OCI-LY3 (cell line): ENCODE measurements around the gene INTS1.

ENCODE experiments used
- H2AFZ ChIP-seq: fragments of 200-600, 300-600 bp; shearing (Covaris generic); 2 replicates; pipeline ENCODE4 v1.6.0; 2014; ENCODE audit warnings: antibody characterized with exemption, low read depth, low read length
- H3K27ac ChIP-seq: fragments of 200-600, 300-600 bp; sonication (generic); 2 replicates; pipeline ENCODE4 v1.5.1; 2014; ENCODE audit warnings: mild to moderate bottlenecking, low read length, moderate library complexity, mixed read lengths
- H3K27me3 ChIP-seq: fragments of 200-600, 300-600 bp; sonication (generic); 2 replicates; pipeline ENCODE4 v1.6.1; 2014; ENCODE audit warnings: low read depth, low read length, mixed read lengths
- H3K36me3 ChIP-seq: fragments of 200-600, 300-600 bp; sonication (generic); replicated peaks from 2 replicates; pipeline ENCODE3; 2014; ENCODE audit warnings: low read depth, low read length, mixed read lengths
- H3K4me1 ChIP-seq: fragments of 300-600, 200-600 bp; sonication (generic); 2 replicates; pipeline ENCODE4 v1.6.1; 2014; ENCODE audit warnings: low read length, mixed read lengths
- H3K4me2 ChIP-seq: fragments of 200-600, 300-600 bp; sonication (generic); 2 replicates; pipeline ENCODE4 v1.6.1; 2014; ENCODE audit warnings: low read length, mixed read lengths
- H3K4me3 ChIP-seq: fragments of 300-600, 200-600 bp; sonication (generic); 2 replicates; pipeline ENCODE4 v1.5.1; 2014; ENCODE audit warnings: antibody characterized with exemption, mild to moderate bottlenecking, low read length, moderate library complexity
- H3K79me2 ChIP-seq: fragments of 300-600, 200-600 bp; shearing (Covaris generic); 2 replicates; pipeline ENCODE4 v1.6.1; 2014; ENCODE audit warnings: mild to moderate bottlenecking, low read length, mixed read lengths
- H3K9ac ChIP-seq: fragments of 300-600, 200-600 bp; shearing (Covaris generic); 2 replicates; pipeline ENCODE4 v1.6.0; 2014; ENCODE audit warnings: mild to moderate bottlenecking, low read length, moderate library complexity
- H3K9me3 ChIP-seq: fragments of 200-600, 300-600 bp; shearing (Covaris generic); 2 replicates; pipeline ENCODE4 v1.6.1; 2014; ENCODE audit warnings: low read length, mixed read lengths; ENCODE audit not compliant: insufficient read depth
- H4K20me1 ChIP-seq: fragments of 200-600, 300-600 bp; sonication (generic); 2 replicates; pipeline ENCODE4 v1.6.1; 2016; ENCODE audit warnings: low read length, mixed read lengths; ENCODE audit not compliant: insufficient read depth
- CTCF ChIP-seq: fragments of 200-600, 300-600 bp; sonication (generic); IDR thresholded peaks from 2 replicates; pipeline ENCODE4 v1.5.1; 2014; ENCODE audit warnings: antibody characterized with exemption, low read length, low read depth
- EZH2phosphoT487 ChIP-seq: fragments of 200-600 bp; shearing (Covaris generic); IDR thresholded peaks from 2 replicates; pipeline ENCODE4 v1.6.1; 2018; ENCODE audit warnings: antibody characterized with exemption, mixed run types, low read depth

The INTS1 gene

GRCh38 chr7:1514995-1515401, 10.8 kb upstream of the INTS1 start:
- Histone ChIP-seq H3K27ac (no peak overlapping the region), H4K20me1 (no peaks in the 10 kb centered on the region), H3K27me3 (no peaks in the 10 kb centered on the region), H3K79me2 (no peaks in the 10 kb centered on the region), H3K4me1 (no peaks in the 10 kb centered on the region), H3K9me3 (no peaks in the 10 kb centered on the region), H3K9ac (no peak overlapping the region), H3K36me3 (no peaks in the 10 kb centered on the region), H3K4me2 (no peak overlapping the region), H3K4me3 (no peak overlapping the region), H2AFZ (no peak overlapping the region)
- no peak for TF ChIP-seq EZH2phosphoT487
- no peak for TF ChIP-seq CTCF

- TF ChIP-seq CTCF: no peak
- no peak for TF ChIP-seq EZH2phosphoT487
- H3K27ac ChIP-seq: no peak overlapping the region
Measured at GRCh38 chr7:1514407-1514806, 10.2 kb upstream of the INTS1 start.

DNA sequence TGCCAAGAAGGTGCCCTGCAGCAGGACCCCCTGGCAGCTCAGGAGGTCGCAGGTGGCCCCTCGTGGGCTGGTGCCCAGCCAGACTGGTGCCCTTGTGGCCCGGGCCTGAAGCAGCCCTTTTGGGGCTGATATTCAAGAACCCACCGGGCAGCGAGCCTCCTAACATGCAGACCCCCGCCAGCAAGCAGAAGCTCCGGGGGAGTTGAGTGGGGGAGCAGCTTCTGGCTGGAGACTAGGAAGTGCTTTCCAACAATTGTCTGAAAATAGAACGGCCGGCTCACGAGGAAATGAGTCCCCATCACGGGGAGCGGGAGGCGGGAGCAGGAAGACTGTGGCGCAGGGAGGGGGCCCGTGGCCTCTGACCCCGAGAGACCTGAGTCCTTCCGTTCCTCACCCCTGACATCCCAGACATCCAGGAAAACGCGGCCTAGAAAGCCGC, 9.5 kb upstream of the INTS1 start:
- no peak overlapping the region for H3K9ac ChIP-seq
- H4K20me1 ChIP-seq: no peaks in the 10 kb centered on the region
- no peaks in the 10 kb centered on the region for H3K36me3 ChIP-seq
- no peak for TF ChIP-seq EZH2phosphoT487
- no peak for TF ChIP-seq CTCF
- no peaks in the 10 kb centered on the region for H3K4me1 ChIP-seq
- no peaks in the 10 kb centered on the region for H3K9me3 ChIP-seq
- no peak overlapping the region for H3K4me2 ChIP-seq
- no peak overlapping the region for H3K27ac ChIP-seq
- H2AFZ ChIP-seq: no peak overlapping the region
- H3K27me3 ChIP-seq: no peaks in the 10 kb centered on the region
- H3K4me3 ChIP-seq: no peak overlapping the region
- no peaks in the 10 kb centered on the region for H3K79me2 ChIP-seq

More at GRCh38 chr7:1514407-1514806, 10.2 kb upstream of the INTS1 start:
- Histone ChIP-seq H3K4me1 (no peaks in the 10 kb centered on the region), H3K9me3 (no peaks in the 10 kb centered on the region), H3K4me2 (no peak overlapping the region), H3K4me3 (no peak overlapping the region), H3K9ac (no peak overlapping the region), H4K20me1 (no peaks in the 10 kb centered on the region), H3K27me3 (no peaks in the 10 kb centered on the region), H3K79me2 (no peaks in the 10 kb centered on the region), H3K36me3 (no peaks in the 10 kb centered on the region), H2AFZ (no peak overlapping the region)

- Histone ChIP-seq H3K4me3 (no peak overlapping the region), H3K9ac (no peak overlapping the region), H3K79me2 (no peaks in the 10 kb centered on the region), H3K9me3 (no peaks in the 10 kb centered on the region), H4K20me1 (no peaks in the 10 kb centered on the region), H2AFZ (no peak overlapping the region), H3K36me3 (no peaks in the 10 kb centered on the region), H3K27me3 (no peaks in the 10 kb centered on the region), H3K27ac (no peak overlapping the region), H3K4me2 (no peak overlapping the region), H3K4me1 (no peaks in the 10 kb centered on the region)
- no peak for TF ChIP-seq EZH2phosphoT487
- TF ChIP-seq CTCF: no peak
Measured at GRCh38 chr7:1512781-1513656, 8.8 kb upstream of the INTS1 start.
